SHP77 (cell line): ENCODE results near the gene SPINK8.
"Not testable (repeated sequence)": the region's sequence is repeated elsewhere in the genome, so short reads cannot be mapped to it uniquely, and the experiment has no call there.

Source experiments
- DNase-seq, 2 experiments: peaks; one replicate each; lab custom pipeline; 2025; lab: John Stamatoyannopoulos, UW

The SPINK8 gene

GRCh38 chr3:48333346-48334245 is at the start of gene SPINK8:
Gene SPINK8, minus strand, starts transcription at chr3:48333661. Its CDS starts 5,320 bp downstream, at chr3:48328341.
- DNase-seq: not testable (repeated sequence)

GRCh38 chr3:48372862-48373435 is 39.5 kb upstream of the SPINK8 start:
- DNase-seq: no peak

- DNase-seq: no peak
Observed at GRCh38 chr3:48372377-48372770, 38.9 kb upstream of the SPINK8 start.

GRCh38 chr3:48371651-48372376 is 38.4 kb upstream of the SPINK8 start, which contains the start of gene FBXW12:
Gene FBXW12, plus strand, starts transcription at chr3:48372219. Its CDS starts 549 bp downstream, at chr3:48372768.
- DNase-seq: no peak

GRCh38 chr3:48370333-48370713 is 36.9 kb upstream of the SPINK8 start:
- no peak for DNase-seq

- DNase-seq: no peak
Observed at GRCh38 chr3:48369693-48370332, 36.4 kb upstream of the SPINK8 start.

GRCh38 chr3:48367201-48367600 is 33.7 kb upstream of the SPINK8 start:
- peak in 1 of 2 experiments; percentile 35 for DNase-seq

GRCh38 chr3:48364840-48365239 is 31.4 kb upstream of the SPINK8 start:
- DNase-seq: no peak

- no peak for DNase-seq
Observed at GRCh38 chr3:48361928-48362327, 28.5 kb upstream of the SPINK8 start.

GRCh38 chr3:48356419-48356818 is 23.0 kb upstream of the SPINK8 start:
- DNase-seq: no peak

GRCh38 chr3:48353987-48354386 is 20.5 kb upstream of the SPINK8 start:
- no peak for DNase-seq

- DNase-seq: no peak
Observed at GRCh38 chr3:48352546-48352945, 19.1 kb upstream of the SPINK8 start.

GRCh38 chr3:48347500-48347899 is 14.0 kb upstream of the SPINK8 start:
- DNase-seq: no peak

- no peak for DNase-seq
Observed at GRCh38 chr3:48345946-48346572, 12.6 kb upstream of the SPINK8 start.

GRCh38 chr3:48344867-48345507 is 11.5 kb upstream of the SPINK8 start:
- DNase-seq: no peak

GRCh38 chr3:48343432-48343831 is 10.0 kb upstream of the SPINK8 start:
- DNase-seq: no peak

- no peak for DNase-seq
Observed at GRCh38 chr3:48338635-48339034, 5.2 kb upstream of the SPINK8 start.

- DNase-seq: not testable (repeated sequence)
Observed at GRCh38 chr3:48337536-48337935, 4.1 kb upstream of the SPINK8 start.

GRCh38 chr3:48335286-48335685 is 1.8 kb upstream of the SPINK8 start:
- not testable (repeated sequence) for DNase-seq

- DNase-seq: no peak
Observed at GRCh38 chr3:48334605-48335004, 1.1 kb upstream of the SPINK8 start.
